ENCODE data around the gene KCNQ1.

KCNQ1 gene

GRCh38 chr11:2681408-2682145, 236.8 kb downstream of the KCNQ1 start:
- DNase-seq (ENCODE audit: low read depth in 2 of 2) = no peak

- DNase-seq (ENCODE audit: low read depth in 2 of 2) = no peak
Observed at GRCh38 chr11:2683806-2684205, 239.0 kb downstream of the KCNQ1 start.

GRCh38 chr11:2684581-2684980, 239.8 kb downstream of the KCNQ1 start:
- DNase-seq (ENCODE audit: low read depth in 2 of 2) = no peak

GRCh38 chr11:2685051-2685450, 240.2 kb downstream of the KCNQ1 start:
- DNase-seq (ENCODE audit: low read depth in 2 of 2) = no peak

- DNase-seq (ENCODE audit: low read depth in 2 of 2) = no peak
Observed at GRCh38 chr11:2685566-2686359, 241.0 kb downstream of the KCNQ1 start.

- DNase-seq (ENCODE audit: low read depth in 2 of 2) = no peak
Observed at GRCh38 chr11:2686360-2687222, 241.8 kb downstream of the KCNQ1 start.

- no peak for DNase-seq (ENCODE audit: low read depth in 2 of 2)
Observed at GRCh38 chr11:2687223-2687530, 242.4 kb downstream of the KCNQ1 start.

GRCh38 chr11:2687782-2688191, 243.0 kb downstream of the KCNQ1 start:
- DNase-seq (ENCODE audit: low read depth in 2 of 2) = no peak

- no peak for DNase-seq (ENCODE audit: low read depth in 2 of 2)
Observed at GRCh38 chr11:2688381-2689231, 243.8 kb downstream of the KCNQ1 start.

- no peak for DNase-seq (ENCODE audit: low read depth in 2 of 2)
Observed at GRCh38 chr11:2689651-2690575, 245.1 kb downstream of the KCNQ1 start.

GRCh38 chr11:2690596-2691354, 246.0 kb downstream of the KCNQ1 start:
- no peak for DNase-seq (ENCODE audit: low read depth in 2 of 2)

- no peak for DNase-seq (ENCODE audit: low read depth in 2 of 2)
Observed at GRCh38 chr11:2691355-2691761, 246.6 kb downstream of the KCNQ1 start.

GRCh38 chr11:2691991-2692875, 247.4 kb downstream of the KCNQ1 start:
- DNase-seq (ENCODE audit: low read depth in 2 of 2) = no peak

GRCh38 chr11:2693271-2694261, 248.8 kb downstream of the KCNQ1 start:
- DNase-seq (ENCODE audit: low read depth in 2 of 2) = no peak

GRCh38 chr11:2694495-2694894, 249.7 kb downstream of the KCNQ1 start:
- no peak for DNase-seq (ENCODE audit: low read depth in 2 of 2)

- DNase-seq (ENCODE audit: low read depth in 2 of 2) = no peak
Observed at GRCh38 chr11:2694995-2695939, 250.5 kb downstream of the KCNQ1 start.

Data from stimulated activated CD8-positive, alpha-beta memory T cell treated with anti-CD3 and anti-CD28 coated beads, Interleukin-7, amount 100 ng/mL, for 1 hour (primary cell).